BJ (cell line): ENCODE results near the gene CRMP1. TPM values are rescaled to one million over a fixed set of nuclear protein-coding genes. Genes with fewer than 3 reads are reported as not detected.

Experiments
- CTCF ChIA-PET: fragments of 350-600 bp; formaldehyde crosslinking; extraction: SDS; loops from one replicate; lab custom pipeline; 2021; ENCODE audit warnings: antibody characterized with exemption, inconsistent platforms; lab: Yijun Ruan, JAX
- POLR2A ChIA-PET: fragments of 300-600 bp; sonication (Branson Sonifier 250); formaldehyde crosslinking; extraction: SDS; loops from one replicate; lab custom pipeline; 2021; ENCODE audit warnings: antibody characterized with exemption; lab: Charles Lee
- DNase-seq: peaks from one replicate; pipeline ENCODE4 v3.0.0-alpha.2; 2011; ENCODE audit warnings: low read depth
- H3K27me3 ChIP-seq: 2 replicates; pipeline ENCODE4 v1.6.0; 2011; ENCODE audit warnings: low read length; ENCODE audit not compliant: control insufficient read depth, insufficient read depth
- H3K36me3 ChIP-seq: 2 replicates; pipeline ENCODE4 v1.5.1; 2011; ENCODE audit warnings: low read length; ENCODE audit not compliant: control insufficient read depth, insufficient read depth
- H3K4me3 ChIP-seq: 2 replicates; pipeline ENCODE4 v1.5.1; 2011; ENCODE audit warnings: low read depth, mild to moderate bottlenecking, control low read depth, low read length
- polyA plus RNA-seq: library from polyadenylated mRNA; depleted of rRNA; stranded (reverse); fragments of >200 nt; gene quantifications from 2 replicates; pipeline ENCODE4 v1.2.3, GENCODE V29; 2011; rRNA removed
- small RNA-seq: library from RNA; depleted of rRNA; stranded (forward); fragments of <200 nt; gene quantifications from one replicate; pipeline ENCODE3, GENCODE V24; 2012; ENCODE audit warnings: low replicate concordance, low read depth; ENCODE audit not compliant: insufficient read length
- TF ChIP-seq, protein P1 (sequence below): IDR thresholded peaks from 2 replicates; pipeline ENCODE4 v1.5.1; 2011; ENCODE audit warnings: low read depth, mild to moderate bottlenecking, control low read depth, inconsistent platforms, low read length, moderate library complexity; ENCODE audit not compliant: insufficient read depth

Gene CRMP1
- polyA plus RNA-seq, 1 experiment: 0.09 TPM

DNA sequence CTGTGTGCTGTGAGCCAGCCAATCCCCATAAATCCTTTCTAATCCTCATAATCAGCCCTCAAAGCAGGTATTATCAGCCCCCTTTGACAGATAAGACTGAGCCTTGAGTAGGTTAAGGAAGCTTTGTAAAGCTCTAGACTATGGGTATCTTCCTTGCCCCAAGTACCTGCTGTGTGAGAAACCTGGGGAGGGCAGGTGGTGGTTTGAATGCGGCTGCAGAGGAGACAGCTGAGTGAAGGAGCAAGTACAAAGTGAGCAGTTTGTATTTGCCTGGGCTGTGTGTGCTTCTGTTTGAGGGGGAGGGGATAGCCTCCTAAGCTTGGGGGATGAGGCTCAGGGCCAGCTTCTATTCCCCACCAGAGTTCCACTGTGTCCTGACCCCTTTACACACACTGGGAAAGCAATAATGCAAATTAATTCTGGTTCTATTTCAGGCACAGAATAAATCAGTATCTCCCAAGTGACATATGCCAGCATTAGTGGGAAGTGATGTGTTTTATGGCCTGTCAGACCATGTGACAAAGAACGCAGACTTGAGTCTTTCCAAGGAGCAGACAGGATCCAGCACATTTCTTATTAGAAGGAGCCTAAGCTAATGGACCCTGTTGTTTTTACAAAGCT is 118.4 kb downstream of the CRMP1 start:
- DNase-seq: no peak
- peaks cover 2% of the 10 kb centered on the region; the same call in 1 of the 2 replicates for H3K36me3 ChIP-seq
- H3K4me3 ChIP-seq: no peak overlapping the region
- no peaks in the 10 kb centered on the region for H3K27me3 ChIP-seq
- TF ChIP-seq, protein P1, sequence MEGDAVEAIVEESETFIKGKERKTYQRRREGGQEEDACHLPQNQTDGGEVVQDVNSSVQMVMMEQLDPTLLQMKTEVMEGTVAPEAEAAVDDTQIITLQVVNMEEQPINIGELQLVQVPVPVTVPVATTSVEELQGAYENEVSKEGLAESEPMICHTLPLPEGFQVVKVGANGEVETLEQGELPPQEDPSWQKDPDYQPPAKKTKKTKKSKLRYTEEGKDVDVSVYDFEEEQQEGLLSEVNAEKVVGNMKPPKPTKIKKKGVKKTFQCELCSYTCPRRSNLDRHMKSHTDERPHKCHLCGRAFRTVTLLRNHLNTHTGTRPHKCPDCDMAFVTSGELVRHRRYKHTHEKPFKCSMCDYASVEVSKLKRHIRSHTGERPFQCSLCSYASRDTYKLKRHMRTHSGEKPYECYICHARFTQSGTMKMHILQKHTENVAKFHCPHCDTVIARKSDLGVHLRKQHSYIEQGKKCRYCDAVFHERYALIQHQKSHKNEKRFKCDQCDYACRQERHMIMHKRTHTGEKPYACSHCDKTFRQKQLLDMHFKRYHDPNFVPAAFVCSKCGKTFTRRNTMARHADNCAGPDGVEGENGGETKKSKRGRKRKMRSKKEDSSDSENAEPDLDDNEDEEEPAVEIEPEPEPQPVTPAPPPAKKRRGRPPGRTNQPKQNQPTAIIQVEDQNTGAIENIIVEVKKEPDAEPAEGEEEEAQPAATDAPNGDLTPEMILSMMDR: no peak
- ChIA-PET POLR2A (no interaction called here), CTCF (interaction anchor here (1.2 kb wide), 1 partner anchor 13 kb away, joined by 6 read pairs; no protein-coding TSS in a partner anchor)

DNA sequence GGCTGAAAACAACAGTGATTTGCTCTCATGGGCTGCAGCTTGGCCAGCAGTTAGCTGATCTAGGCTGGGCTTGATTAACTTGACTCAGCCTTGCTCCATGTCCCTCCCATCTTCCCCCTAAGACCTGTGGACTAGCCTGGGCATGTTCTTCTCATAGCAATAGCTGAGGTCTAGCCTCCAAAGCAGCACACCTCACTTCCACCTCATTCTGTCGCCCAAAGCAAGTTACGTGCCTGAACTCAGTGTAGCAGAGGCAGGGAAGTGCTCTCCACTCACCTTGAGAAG is 119.7 kb downstream of the CRMP1 start:
- no peaks in the 10 kb centered on the region for H3K27me3 ChIP-seq
- TF ChIP-seq, protein P1: no peak
- peak; percentile 36 for DNase-seq
- ChIA-PET CTCF (no interaction called here), POLR2A (interaction anchor here (0.6 kb wide), 1 partner anchor 26 kb away, joined by 4 read pairs; no protein-coding TSS in a partner anchor)
- H3K36me3 ChIP-seq: peaks cover 2% of the 10 kb centered on the region; the same call in 1 of the 2 replicates
- H3K4me3 ChIP-seq: no peak overlapping the region

DNA sequence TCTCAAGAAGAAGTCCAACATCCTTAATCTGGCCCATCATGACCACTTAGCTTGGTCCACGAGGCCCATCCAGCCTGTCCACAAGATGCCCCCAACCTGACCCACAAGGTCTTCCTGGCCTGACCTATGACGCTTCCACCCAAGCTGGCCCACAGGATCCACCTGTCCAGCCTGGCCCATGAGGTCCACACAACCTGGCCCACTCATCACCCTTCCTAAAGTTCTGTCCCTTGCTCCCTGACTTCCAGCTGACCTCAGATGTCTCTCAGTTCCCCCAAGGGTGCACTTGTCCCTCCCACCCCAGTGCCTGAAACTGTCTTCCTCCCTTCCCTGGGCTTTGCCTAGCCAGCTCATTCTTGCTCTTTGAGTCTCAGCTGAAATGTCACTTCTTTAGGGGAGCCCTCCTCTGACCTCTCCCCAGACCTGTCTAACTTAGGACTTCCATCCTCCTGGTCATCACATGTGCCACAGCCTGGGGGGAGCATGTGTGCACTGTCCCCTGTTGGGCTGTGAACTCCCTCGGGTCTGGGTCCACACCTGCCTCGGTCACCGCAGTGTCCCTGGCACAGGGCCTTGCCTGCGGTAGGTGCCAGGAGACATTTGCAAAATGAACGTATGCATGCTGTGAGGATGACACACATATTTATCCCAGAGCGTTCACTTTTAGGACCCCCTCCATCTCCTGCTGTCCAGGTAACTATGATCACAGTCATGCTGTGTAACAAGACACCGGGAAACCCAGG is 120.2 kb downstream of the CRMP1 start:
- ChIA-PET POLR2A (interaction anchor here (0.6 kb wide), 1 partner anchor 25 kb away, joined by 4 read pairs; no protein-coding TSS in a partner anchor), CTCF (no interaction called here)
- Histone ChIP-seq H3K4me3 (no peak overlapping the region), H3K36me3 (peaks cover 2% of the 10 kb centered on the region; the same call in 1 of the 2 replicates), H3K27me3 (no peaks in the 10 kb centered on the region)
- TF ChIP-seq, protein P1: no peak
- no peak for DNase-seq

Small RNA genes within 50 kb of the gene (small RNA-seq; reads per million reads assigned to genes)
- not detected for gene MIR378D1

Other genes with a start within 250 kb of the CRMP1 start
- 2.2 and 2.3 TPM in 2 replicates for gene EVC2, start 184.5 kb downstream of the CRMP1 start, polyA plus RNA-seq
- 10.0 and 12.8 TPM in 2 replicates for gene EVC, start 181.9 kb downstream of the CRMP1 start, polyA plus RNA-seq
- gene C4orf50, start 125.3 kb upstream of the CRMP1 start, polyA plus RNA-seq: not detected in 2 replicates